Posterior cingulate gyrus (tissue), 11 donors: Measurements from ENCODE around the gene IZUMO4.

Source experiments
- DNase-seq, 10 donors: peaks; one replicate each; pipeline versions ENCODE4 v3.0.0 to v3.0.0-alpha.2; 2020 to 2021; ENCODE audit warnings: mixed read lengths in 3 of 10
- intact Hi-C: fragments of 100-400 bp; cut with DNase I; formaldehyde crosslinking; loops from one replicate; pipeline ENCODE4 v1.15.1; 2023

The IZUMO4 gene

GRCh38 chr19:2101417-2102335, 5.0 kb downstream of the IZUMO4 start:
- intact Hi-C loops: no loop called here
- peak in 6 of 10 donors; percentile 46 to 94 (median 50) for DNase-seq

- intact Hi-C loops: no loop called here
- no peak for DNase-seq
Measured at GRCh38 chr19:2103045-2103707, 6.5 kb downstream of the IZUMO4 start.

GRCh38 chr19:2108251-2109016, 11.7 kb downstream of the IZUMO4 start:
- intact Hi-C loops: no loop called here

GRCh38 chr19:2109046-2109864, 12.5 kb downstream of the IZUMO4 start:
- DNase-seq: peak in 1 of 10 donors; percentile 67
- intact Hi-C loops: no loop called here

More at GRCh38 chr19:2108251-2109016, 11.7 kb downstream of the IZUMO4 start:
- no peak for DNase-seq

- intact Hi-C loops: no loop called here
- DNase-seq: peak in 1 of 10 donors; percentile 81
Measured at GRCh38 chr19:2110822-2111221, 14.1 kb downstream of the IZUMO4 start.

- DNase-seq: no peak
- intact Hi-C loops: no loop called here
Measured at GRCh38 chr19:2111425-2111824, 14.7 kb downstream of the IZUMO4 start.

- intact Hi-C loops: no loop called here
- DNase-seq: no peak
Measured at GRCh38 chr19:2111886-2112285, 15.2 kb downstream of the IZUMO4 start.

GRCh38 chr19:2112516-2113320, 16.0 kb downstream of the IZUMO4 start:
- intact Hi-C loops: no loop called here
- DNase-seq: no peak

- DNase-seq: no peak
- intact Hi-C loops: no loop called here
Measured at GRCh38 chr19:2113439-2114211, 16.9 kb downstream of the IZUMO4 start.

- DNase-seq: no peak
- intact Hi-C loops: no loop called here
Measured at GRCh38 chr19:2114218-2114617, 17.5 kb downstream of the IZUMO4 start.

GRCh38 chr19:2114821-2115220, 18.1 kb downstream of the IZUMO4 start:
- intact Hi-C loops: no loop called here
- no peak for DNase-seq

GRCh38 chr19:2115324-2115723, 18.6 kb downstream of the IZUMO4 start:
- no peak for DNase-seq
- intact Hi-C loops: no loop called here

- intact Hi-C loops: no loop called here
- peak in 1 of 10 donors; percentile 82 for DNase-seq
Measured at GRCh38 chr19:2115911-2116426, 19.3 kb downstream of the IZUMO4 start.

GRCh38 chr19:2116507-2116906, 19.8 kb downstream of the IZUMO4 start:
- intact Hi-C loops: no loop called here
- DNase-seq: peak in 1 of 10 donors; percentile 74

GRCh38 chr19:2117215-2117960, 20.7 kb downstream of the IZUMO4 start:
- peak in 1 of 10 donors; percentile 86 for DNase-seq
- intact Hi-C loops: no loop called here

GRCh38 chr19:2118438-2118837, 21.7 kb downstream of the IZUMO4 start:
- intact Hi-C loops: no loop called here
- DNase-seq: peak in 1 of 10 donors; percentile 67
